Gastroesophageal sphincter (tissue), 4 donors: ENCODE data around the gene TPRG1L. TPM values are rescaled to one million over a fixed set of nuclear protein-coding genes. Genes with fewer than 3 reads are reported as not detected.
A peak's percentile ranks its signal among the peaks of the same experiment; 100 is the strongest.
"Not testable (repeated sequence)": the region's sequence is repeated elsewhere in the genome, so short reads cannot be mapped to it uniquely, and the experiment has no call there.

Experiments used
- ATAC-seq: fragments of 150-250 bp; one replicate; pipeline ENCODE4 v1.9.1; 2016; ENCODE audit warnings: mild to moderate bottlenecking, moderate library complexity
- H3K27ac ChIP-seq, 4 donors: fragments of 200-600 bp; sonication (generic) in 3 of 4; 1 replicate in 3 of 4; 2 replicates in 1 of 4; pipeline ENCODE4 v1.5.1; 2016 to 2019
- H3K27me3 ChIP-seq: fragments of 200-600 bp; sonication (generic); one replicate; pipeline ENCODE4 v1.5.1; 2019
- H3K36me3 ChIP-seq, 2 donors: fragments of 200-600 bp; sonication (generic); one replicate each; pipeline ENCODE4 v1.5.1; 2019; ENCODE audit warnings: control low read depth in 1 of 2
- H3K4me1 ChIP-seq, 3 donors: fragments of 200-600 bp; sonication (generic); 1 replicate in 2 of 3; 2 replicates in 1 of 3; pipeline ENCODE4 v1.5.1; 2016 to 2019; ENCODE audit warnings: control low read depth in 2 of 3
- H3K4me3 ChIP-seq, 2 donors: fragments of 200-600 bp; sonication (generic); one replicate each; pipeline ENCODE4 v1.5.1; 2019; ENCODE audit warnings: mild to moderate bottlenecking in 1 of 2, moderate library complexity in 1 of 2
- H3K9me3 ChIP-seq, 3 donors: fragments of 200-600 bp; sonication (generic); one replicate each; pipeline ENCODE4 v1.5.1; 2017 to 2019; ENCODE audit warnings: control low read depth in 2 of 3
- EP300 ChIP-seq: sonication (generic); formaldehyde crosslinking; IDR thresholded peaks from one replicate; pipeline ENCODE4 v1.6.1; 2017; ENCODE audit warnings: antibody characterized with exemption, mild to moderate bottlenecking
- POLR2A ChIP-seq, 2 donors: fragments of 450-650 bp; IDR thresholded peaks; one replicate each; pipeline ENCODE4 v1.6.1; 2017; ENCODE audit warnings: antibody characterized with exemption in 2 of 2, mild to moderate bottlenecking in 2 of 2, moderate library complexity in 1 of 2
- POLR2AphosphoS5 ChIP-seq: sonication (generic); formaldehyde crosslinking; IDR thresholded peaks from one replicate; pipeline ENCODE4 v1.6.1; 2017; ENCODE audit warnings: antibody characterized with exemption
- WGBS, 2 donors: methylation state at CpG; one replicate each; pipeline ENCODE4 v1.1.5; 2018; ENCODE audit warnings: low coverage in 1 of 2; 5-methylcytosine and 5-hydroxymethylcytosine counted together
- total RNA-seq, 4 donors: library from RNA; depleted of rRNA; stranded (reverse); fragments of >200 nt; gene quantifications; one replicate each; pipeline ENCODE4 v1.1.0, GENCODE V29; 2016
- TF ChIP-seq, protein P1 (sequence below), 4 experiments: fragments of 200-600 bp in 2 of 4; fragments of 450-650 bp in 2 of 4; sonication (generic) in 1 of 4; IDR thresholded peaks; one replicate each; pipeline ENCODE4 v1.5.1; 2017 to 2019; ENCODE audit warnings: antibody characterized with exemption in 4 of 4, mild to moderate bottlenecking in 2 of 4, moderate library complexity in 2 of 4

Gene TPRG1L
- 10 to 100 TPM; 38.2 to 52.1 (median 46.6) TPM for total RNA-seq

DNA sequence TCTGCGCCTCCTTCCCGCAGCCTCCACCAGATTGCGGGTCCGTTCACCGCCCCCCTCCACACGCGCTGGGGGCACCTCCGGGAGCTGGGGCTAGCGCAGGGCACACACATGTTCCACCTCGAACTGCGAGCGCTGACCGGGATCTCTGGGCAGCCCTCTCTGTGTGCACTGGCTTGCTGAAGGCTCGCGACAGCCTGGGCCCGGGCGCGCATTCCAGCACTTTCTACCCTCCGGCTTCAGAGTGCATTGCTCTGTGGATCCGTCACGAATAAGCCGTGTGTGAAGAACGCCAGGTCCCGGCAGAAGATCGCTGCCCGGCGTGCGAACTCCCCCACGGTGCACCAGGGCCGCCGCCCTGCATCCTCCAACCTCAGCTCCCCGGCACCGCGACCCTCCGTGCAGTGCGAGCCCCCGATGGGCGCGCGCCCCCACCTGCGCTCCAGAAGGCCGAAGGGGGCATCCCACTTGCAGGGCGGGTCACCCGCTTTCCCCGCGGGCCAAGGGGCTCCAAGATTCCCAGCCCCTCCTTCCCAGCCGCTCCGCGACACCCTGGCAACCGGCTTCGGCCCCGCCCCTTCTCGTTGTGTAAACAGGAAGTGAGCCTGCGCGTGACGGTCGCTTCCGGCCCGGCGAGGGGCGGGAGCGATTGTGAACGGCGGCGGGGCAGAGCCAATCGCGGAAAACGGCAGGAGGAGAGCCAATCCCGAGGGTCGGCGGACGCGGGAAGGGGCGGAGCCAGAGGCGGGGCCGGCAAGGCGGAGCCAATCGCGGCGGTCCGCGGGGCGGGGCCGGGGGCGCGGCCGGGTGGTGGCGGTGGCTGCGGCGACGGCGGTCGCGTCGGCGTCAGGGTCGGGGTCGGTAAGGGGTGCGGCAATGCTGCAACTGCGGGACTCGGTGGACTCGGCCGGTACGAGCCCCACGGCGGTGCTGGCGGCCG, at the start of gene TPRG1L:
Gene TPRG1L, plus strand, starts transcription at position 816 of the 937 bp plus-strand sequence. Its CDS starts 58 bp downstream, at position 874.
- Histone ChIP-seq H3K27ac (peak within 1 kb of the TSS; percentile 12 to 90 (median 86)), H3K4me1 (peaks cover 0 to 51% (median 16%) of the 10 kb centered on the region in 3 donors), H3K27me3 (no peaks in the 10 kb centered on the region), H3K36me3 (peaks cover 0 to 27% of the 10 kb centered on the region in 2 donors), H3K9me3 (no peaks in the 10 kb centered on the region), H3K4me3 (peak within 1 kb of the TSS; percentile 38 to 71)
- 0% methylated on average over 2 to 16 of the region's 108 CpGs for WGBS, 2 donors
- peak; percentile 98 for ATAC-seq
- peak; percentile 58 to 59 for TF ChIP-seq POLR2A (IDR thresholded peaks at IDR 0.05)
- no peak for TF ChIP-seq EP300
- TF ChIP-seq, protein P1, sequence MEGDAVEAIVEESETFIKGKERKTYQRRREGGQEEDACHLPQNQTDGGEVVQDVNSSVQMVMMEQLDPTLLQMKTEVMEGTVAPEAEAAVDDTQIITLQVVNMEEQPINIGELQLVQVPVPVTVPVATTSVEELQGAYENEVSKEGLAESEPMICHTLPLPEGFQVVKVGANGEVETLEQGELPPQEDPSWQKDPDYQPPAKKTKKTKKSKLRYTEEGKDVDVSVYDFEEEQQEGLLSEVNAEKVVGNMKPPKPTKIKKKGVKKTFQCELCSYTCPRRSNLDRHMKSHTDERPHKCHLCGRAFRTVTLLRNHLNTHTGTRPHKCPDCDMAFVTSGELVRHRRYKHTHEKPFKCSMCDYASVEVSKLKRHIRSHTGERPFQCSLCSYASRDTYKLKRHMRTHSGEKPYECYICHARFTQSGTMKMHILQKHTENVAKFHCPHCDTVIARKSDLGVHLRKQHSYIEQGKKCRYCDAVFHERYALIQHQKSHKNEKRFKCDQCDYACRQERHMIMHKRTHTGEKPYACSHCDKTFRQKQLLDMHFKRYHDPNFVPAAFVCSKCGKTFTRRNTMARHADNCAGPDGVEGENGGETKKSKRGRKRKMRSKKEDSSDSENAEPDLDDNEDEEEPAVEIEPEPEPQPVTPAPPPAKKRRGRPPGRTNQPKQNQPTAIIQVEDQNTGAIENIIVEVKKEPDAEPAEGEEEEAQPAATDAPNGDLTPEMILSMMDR (IDR thresholded peaks at IDR 0.05): peak in 2 of 4 experiments; percentile 4 to 9
- peak; percentile 72 for TF ChIP-seq POLR2AphosphoS5

DNA sequence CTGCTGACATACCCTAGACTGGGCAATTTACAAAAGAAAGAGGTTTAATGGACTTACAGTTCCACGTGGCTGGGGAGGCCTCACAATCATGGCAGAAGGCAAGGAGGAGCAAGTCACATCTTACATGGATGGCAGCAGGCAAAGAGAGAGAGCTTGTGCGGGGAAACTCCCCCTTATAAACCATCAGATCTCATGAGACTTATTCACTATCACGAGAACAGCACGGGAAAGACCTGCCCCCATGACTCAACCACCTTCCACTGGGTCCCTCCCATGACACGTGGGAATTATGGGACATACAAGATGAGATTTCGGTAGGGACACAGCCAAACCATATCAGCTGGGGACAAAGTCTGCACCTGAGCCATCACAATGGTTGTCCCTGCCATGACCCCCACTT, 49.3 kb upstream of the TPRG1L start:
- Histone ChIP-seq H3K27me3 (peaks cover 19% of the 10 kb centered on the region), H3K4me1 (peaks cover 0 to 12% (median 0%) of the 10 kb centered on the region in 3 donors)
- H3K4me3 ChIP-seq, H3K27ac ChIP-seq, H3K36me3 ChIP-seq, H3K9me3 ChIP-seq, ATAC-seq: not testable (repeated sequence)
- WGBS, 2 donors: 93% methylated on average over 3 to 5 of the region's 6 CpGs

DNA sequence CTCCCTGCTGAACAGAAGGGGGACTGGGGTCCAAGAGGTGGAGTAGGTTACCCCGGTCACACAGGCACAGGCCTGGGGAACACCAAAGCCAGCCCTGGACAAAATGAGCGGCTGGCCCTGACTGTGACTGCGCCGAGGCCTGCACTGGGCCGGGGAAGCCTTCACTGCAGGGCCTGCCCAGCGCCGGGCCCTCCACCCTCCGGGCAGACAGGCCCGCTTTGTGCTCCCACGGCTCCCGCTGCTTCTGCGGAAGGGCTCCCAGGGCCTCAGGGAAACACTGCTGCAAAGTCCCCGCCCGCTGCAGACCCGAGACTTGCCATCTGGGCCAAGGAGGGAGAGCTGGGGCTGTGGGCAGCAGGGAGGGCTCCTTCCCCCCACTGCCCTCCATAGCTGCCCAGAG, 48.8 kb upstream of the TPRG1L start:
- 60% methylated on average over 1 of the region's 15 CpGs; no CpG with 5 or more reads in 1 of the 2 donors for whole genome bisulfite sequencing, 2 donors
- peaks cover 24% of the 10 kb centered on the region for H3K27me3 ChIP-seq
- H3K27ac ChIP-seq: no peak overlapping the region
- H3K9me3 ChIP-seq: no peaks in the 10 kb centered on the region
- H3K4me1 ChIP-seq: peaks cover 0 to 12% (median 0%) of the 10 kb centered on the region in 3 donors
- no peak overlapping the region for H3K4me3 ChIP-seq
- no peak for TF ChIP-seq EP300
- TF ChIP-seq, protein P1 (IDR thresholded peaks at IDR 0.05): no peak
- no peak for TF ChIP-seq POLR2AphosphoS5
- no peak for TF ChIP-seq POLR2A (IDR thresholded peaks at IDR 0.05)
- no peak for ATAC-seq
- no peaks in the 10 kb centered on the region for H3K36me3 ChIP-seq

DNA sequence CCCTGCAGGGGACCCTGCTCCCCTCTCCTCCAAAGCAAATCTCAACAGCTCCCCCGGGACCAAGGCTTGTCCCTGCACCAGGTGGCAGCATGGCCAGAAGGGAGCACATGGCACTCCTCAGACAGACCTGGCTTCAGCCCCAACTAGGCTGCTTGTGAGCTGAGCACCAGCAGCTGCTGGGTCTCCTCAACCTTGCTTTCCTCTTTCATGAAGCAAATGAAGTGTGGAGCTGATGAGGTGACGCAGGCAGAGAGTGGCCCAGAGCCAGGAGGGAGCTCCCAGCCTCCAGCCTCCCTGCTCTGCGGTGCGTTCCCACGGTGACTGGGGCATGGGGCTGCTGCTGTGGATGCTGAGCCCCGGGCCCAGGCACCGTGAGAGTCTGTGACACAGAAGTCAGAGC, 47.5 kb upstream of the TPRG1L start:
- H3K27ac ChIP-seq: no peak overlapping the region
- ATAC-seq: no peak
- H3K36me3 ChIP-seq: no peaks in the 10 kb centered on the region
- peaks cover 37% of the 10 kb centered on the region for H3K27me3 ChIP-seq
- H3K9me3 ChIP-seq: no peaks in the 10 kb centered on the region
- H3K4me3 ChIP-seq: no peak overlapping the region
- WGBS, 2 donors: 40% methylated on average over 1 of the region's 7 CpGs; no CpG with 5 or more reads in 1 of the 2 donors
- H3K4me1 ChIP-seq: peaks cover 0 to 12% (median 0%) of the 10 kb centered on the region in 3 donors
- TF ChIP-seq, protein P1 (IDR thresholded peaks at IDR 0.05): no peak
- no peak for TF ChIP-seq EP300
- TF ChIP-seq POLR2AphosphoS5: no peak

DNA sequence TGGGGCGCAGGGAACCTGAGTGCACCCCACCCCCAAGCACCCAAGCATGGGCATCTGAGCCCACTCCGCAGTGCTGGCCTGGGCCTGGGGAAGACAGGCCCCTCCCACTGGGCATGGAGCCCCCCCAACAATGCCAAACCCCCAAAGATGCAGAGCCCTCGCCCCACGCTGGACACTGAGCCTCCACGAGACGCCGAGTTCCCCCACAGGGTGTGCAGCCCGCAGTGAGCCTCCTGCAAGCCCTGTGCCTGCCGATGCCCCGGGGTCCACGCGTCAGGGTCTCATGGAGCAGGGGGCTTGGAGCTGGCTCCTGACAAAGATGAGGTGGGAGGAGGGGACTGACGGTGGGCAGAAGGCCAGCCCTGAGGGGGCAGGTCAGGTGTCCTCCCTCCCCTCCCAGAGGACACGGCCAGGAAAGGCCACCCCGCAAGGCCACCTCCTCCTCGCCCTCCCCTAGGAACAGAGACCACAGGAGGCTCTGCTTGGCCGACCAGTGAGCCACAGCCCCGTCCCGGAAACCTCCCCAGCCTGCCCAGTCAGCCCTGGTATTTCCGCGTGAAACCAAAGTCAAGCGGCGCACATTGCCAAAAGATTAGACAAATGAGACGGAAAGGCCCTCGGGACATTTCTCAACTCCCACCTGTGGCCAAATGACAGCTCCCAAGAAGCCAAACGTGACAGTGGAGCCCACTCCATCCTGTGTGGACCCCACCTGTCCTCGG, 46.9 kb upstream of the TPRG1L start:
- peaks cover 0 to 7% (median 0%) of the 10 kb centered on the region in 3 donors for H3K4me1 ChIP-seq
- H3K27ac ChIP-seq: no peak overlapping the region
- 100% methylated on average over 1 of the region's 27 CpGs; no CpG with 5 or more reads in 1 of the 2 donors for WGBS, 2 donors
- TF ChIP-seq POLR2A (IDR thresholded peaks at IDR 0.05) (no peak), POLR2AphosphoS5 (no peak), EP300 (no peak)
- TF ChIP-seq, protein P1 (IDR thresholded peaks at IDR 0.05): no peak
- no peak overlapping the region for H3K4me3 ChIP-seq
- peaks cover 38% of the 10 kb centered on the region for H3K27me3 ChIP-seq
- ATAC-seq: no peak
- no peaks in the 10 kb centered on the region for H3K9me3 ChIP-seq
- no peaks in the 10 kb centered on the region for H3K36me3 ChIP-seq
